22Rv1 (cell line): Measurements from ENCODE around the gene C20orf204.
"Not testable (repeated sequence)": the region's sequence is repeated elsewhere in the genome, so short reads cannot be mapped to it uniquely, and the experiment has no call there.

Experiments used
- H3K27ac ChIP-seq: fragments of 450-650 bp; 2 replicates; pipeline ENCODE4 v1.5.1; 2017
- ZFX ChIP-seq: fragments of 450-650 bp; IDR thresholded peaks from 2 replicates; pipeline ENCODE4 v1.6.1; 2017; ENCODE audit warnings: antibody characterized with exemption, borderline replicate concordance
- TF ChIP-seq, protein P1 (sequence below): fragments of 450-650 bp; IDR thresholded peaks from 2 replicates; pipeline ENCODE4 v1.5.1; 2017; ENCODE audit warnings: mild to moderate bottlenecking

Gene C20orf204

DNA sequence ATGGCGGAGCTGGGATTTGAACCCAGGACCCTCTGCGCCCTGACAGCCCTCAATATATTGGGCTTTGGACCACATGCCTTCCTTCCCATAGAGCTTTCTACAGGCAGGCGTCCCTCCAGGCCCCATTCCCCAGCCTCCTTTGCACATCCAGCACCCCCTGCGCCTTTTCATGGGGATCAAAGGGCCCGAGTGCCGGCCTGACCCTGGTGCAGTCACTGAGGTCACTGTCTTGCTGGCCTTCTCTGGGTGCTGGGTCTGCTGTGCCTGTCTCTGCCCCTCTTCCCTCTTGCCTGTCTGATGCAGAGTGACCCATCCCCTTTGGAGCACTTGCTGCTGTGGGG is 45.6 kb downstream of the C20orf204 start:
- TF ChIP-seq, protein P1, sequence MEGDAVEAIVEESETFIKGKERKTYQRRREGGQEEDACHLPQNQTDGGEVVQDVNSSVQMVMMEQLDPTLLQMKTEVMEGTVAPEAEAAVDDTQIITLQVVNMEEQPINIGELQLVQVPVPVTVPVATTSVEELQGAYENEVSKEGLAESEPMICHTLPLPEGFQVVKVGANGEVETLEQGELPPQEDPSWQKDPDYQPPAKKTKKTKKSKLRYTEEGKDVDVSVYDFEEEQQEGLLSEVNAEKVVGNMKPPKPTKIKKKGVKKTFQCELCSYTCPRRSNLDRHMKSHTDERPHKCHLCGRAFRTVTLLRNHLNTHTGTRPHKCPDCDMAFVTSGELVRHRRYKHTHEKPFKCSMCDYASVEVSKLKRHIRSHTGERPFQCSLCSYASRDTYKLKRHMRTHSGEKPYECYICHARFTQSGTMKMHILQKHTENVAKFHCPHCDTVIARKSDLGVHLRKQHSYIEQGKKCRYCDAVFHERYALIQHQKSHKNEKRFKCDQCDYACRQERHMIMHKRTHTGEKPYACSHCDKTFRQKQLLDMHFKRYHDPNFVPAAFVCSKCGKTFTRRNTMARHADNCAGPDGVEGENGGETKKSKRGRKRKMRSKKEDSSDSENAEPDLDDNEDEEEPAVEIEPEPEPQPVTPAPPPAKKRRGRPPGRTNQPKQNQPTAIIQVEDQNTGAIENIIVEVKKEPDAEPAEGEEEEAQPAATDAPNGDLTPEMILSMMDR, result no peak
- no peak for TF ChIP-seq ZFX
- no peak overlapping the region for H3K27ac ChIP-seq

DNA sequence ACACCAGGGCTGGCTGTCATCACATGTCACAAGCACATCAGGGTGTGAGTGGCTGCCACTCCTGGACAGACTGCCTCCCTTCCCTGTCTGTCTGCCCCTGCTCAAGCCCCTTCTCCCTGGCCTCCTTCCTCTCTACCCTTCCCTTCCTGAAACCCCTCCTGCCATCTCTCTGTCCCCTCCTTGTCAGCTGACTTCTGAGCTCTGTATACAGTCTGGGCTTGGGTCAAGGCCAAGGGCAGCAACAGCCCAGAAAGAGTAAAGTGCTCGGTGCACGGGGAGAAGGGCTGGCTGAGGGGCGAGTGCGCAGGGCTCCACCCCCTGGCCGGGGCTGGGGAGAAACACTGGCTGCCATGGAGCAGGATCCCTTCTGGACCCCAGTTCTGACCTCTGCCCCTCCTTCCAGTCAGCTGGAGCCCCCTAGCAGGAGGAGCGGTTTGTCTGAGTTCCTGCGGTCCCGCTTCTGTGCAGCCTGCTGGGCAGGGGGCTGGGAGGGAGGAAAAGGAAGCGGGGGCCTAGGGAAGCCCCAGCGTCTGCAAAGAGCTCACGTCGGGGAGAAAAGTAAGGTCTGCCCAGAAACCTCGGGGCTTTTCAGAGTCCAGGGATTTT is 46.2 kb downstream of the C20orf204 start:
- TF ChIP-seq ZFX, result no peak
- TF ChIP-seq, protein P1, result no peak
- H3K27ac ChIP-seq, result no peak overlapping the region

DNA sequence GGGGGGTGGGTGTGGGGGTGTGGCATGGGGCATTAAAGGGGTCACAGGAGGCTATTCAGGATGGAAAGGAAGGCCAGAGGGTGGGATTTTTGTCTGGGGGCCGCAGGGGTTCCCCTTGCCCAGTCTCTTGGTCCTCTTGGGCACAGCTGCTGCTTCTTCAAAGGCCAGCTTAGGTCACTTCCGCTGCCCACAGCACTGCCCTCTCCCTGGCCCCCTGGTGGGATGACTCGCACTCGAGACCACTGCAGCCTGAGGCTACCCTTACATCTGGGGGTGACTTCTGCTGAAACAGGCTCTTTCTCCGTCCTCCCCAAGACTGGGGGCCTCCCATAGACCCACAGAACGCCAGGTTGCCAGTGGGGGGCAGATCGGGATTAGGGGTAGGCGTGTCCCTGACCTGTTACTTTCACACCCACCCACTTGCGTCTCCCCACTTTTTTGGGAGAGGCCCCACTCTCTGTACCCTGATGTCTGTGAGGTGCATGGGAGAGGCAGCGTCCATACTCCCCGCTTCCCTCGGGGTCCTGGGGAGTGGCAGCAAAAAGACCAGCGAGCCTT is 46.9 kb downstream of the C20orf204 start:
- TF ChIP-seq, protein P1, result no peak
- no peak for TF ChIP-seq ZFX

DNA sequence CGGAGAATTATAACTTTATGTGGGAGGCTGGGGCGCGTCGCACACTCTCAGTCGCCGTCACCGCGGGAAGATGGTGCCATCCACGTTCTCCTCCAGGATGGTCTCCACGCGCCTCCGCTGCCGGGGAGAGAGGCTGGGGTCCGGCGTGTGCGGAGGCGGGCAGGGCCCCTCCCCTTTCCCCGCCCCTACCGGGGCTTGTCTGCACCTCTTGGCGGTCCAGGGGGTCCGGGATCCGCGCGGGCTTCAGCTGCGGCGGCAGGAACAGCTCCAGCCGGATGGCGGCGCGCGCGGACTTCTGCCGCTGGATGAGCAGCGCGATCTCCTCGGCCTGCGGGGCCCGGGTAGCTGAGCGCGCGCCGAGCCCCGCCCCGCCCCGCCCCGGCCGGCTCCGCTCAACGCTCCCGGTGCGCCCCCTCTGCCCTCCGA is 47.4 kb downstream of the C20orf204 start:
- peak overlapping the region; percentile 13; the same call in 1 of the 2 replicates for H3K27ac ChIP-seq
- no peak for TF ChIP-seq ZFX
- TF ChIP-seq, protein P1, result peak; percentile 90

More for the DNA sequence above, 46.9 kb downstream of the C20orf204 start:
- no peak overlapping the region for H3K27ac ChIP-seq

DNA sequence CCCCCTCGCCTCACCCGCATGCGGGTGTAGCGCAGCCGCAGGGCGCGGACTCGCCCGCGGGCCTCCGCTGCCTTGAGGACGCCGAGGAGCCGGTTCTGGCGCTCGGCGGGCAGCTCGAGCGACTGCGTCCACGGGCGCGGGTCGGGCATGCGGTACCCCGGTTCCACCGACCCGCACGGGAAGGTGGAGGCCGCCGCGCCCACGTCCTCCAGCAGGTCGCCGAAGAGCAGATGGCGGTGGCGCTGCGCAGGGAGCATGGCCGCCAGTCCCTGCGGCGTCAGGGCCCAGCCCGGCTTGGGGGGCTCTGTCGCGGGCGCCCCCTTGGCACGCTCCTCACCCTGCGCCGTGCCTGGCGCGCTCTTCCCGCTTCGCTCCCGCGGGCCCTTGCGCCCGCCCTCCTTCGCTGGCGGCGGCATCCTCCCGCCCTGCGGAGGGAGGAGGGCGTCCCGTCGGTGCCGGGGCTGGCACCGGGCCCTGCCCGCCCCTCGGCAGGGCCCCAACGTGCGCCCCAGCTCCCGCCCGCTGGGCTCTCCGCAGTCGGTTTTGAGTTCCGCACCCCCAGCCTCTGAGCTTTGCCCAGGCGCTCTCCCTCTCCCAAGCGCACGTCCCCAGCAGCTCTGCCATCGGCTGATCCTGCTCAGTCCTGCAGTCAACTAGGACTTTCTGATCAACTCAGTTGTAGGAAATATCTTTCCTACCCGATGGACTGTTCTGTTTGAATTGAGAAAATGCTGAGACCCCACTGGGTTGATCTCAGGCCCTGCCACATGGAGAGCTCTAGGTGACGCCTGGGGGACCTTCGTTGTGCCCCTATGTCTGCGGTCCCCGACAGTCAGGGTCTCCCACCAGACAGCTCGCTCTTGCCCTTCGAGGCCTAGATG is 48.1 kb downstream of the C20orf204 start, which contains the start of gene LKAAEAR1:
Gene LKAAEAR1 (minus strand): TSS at position 595 of the 881 bp plus-strand sequence. CDS start 179 bp downstream, at position 416.
- peak within 1 kb of the TSS; percentile 13; the same call in 1 of the 2 replicates for H3K27ac ChIP-seq
- TF ChIP-seq, protein P1, result peak; percentile 60
- TF ChIP-seq ZFX, result no peak

DNA sequence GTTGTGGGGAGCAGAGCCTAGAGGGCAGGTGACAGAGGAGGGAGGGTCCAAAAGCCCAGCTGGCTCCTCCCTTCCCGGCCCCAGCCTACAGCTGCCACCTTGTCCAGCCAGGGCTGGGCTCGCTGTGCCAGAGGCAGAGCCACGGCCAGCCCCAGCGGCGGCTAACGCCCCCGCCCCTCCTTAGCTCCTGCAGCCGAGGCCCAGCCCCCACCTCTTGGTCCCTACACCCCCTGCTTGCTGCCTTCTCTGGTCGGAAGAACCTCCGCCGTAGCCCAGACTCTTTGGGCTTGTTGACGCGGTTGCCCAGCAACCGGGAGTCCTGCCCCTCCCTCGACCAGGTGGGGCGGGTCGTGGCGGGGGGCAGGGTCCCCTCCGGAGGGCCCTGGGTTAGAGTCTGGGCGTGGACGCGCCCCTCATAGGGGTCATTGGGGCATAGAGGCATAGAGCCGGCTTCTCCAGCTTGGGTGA is 48.7 kb downstream of the C20orf204 start:
- H3K27ac ChIP-seq, result no peak overlapping the region
- TF ChIP-seq ZFX, result no peak
- TF ChIP-seq, protein P1, result no peak

DNA sequence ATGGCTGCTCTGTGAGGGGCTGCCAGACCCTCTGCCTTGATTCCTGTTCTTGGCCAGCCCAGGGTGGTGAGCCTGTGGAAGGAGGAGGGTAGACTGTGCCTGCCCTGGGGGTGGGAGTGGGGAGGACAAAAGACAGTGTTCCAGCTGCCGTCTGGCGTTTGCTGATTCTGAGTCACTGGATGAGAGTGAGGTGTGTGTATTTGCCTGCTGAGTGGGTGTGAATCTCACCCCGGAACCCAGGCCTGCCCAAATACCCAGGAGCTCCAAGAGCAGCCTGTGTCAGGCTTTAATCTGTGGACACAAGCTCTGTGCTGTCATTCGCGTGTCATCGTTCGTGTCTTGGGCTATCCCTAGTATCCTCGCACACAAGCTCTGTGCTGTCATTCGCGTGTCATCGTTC is 50.8 kb downstream of the C20orf204 start:
- H3K27ac ChIP-seq, result no peak overlapping the region
- TF ChIP-seq, protein P1, result no peak
- no peak for TF ChIP-seq ZFX

DNA sequence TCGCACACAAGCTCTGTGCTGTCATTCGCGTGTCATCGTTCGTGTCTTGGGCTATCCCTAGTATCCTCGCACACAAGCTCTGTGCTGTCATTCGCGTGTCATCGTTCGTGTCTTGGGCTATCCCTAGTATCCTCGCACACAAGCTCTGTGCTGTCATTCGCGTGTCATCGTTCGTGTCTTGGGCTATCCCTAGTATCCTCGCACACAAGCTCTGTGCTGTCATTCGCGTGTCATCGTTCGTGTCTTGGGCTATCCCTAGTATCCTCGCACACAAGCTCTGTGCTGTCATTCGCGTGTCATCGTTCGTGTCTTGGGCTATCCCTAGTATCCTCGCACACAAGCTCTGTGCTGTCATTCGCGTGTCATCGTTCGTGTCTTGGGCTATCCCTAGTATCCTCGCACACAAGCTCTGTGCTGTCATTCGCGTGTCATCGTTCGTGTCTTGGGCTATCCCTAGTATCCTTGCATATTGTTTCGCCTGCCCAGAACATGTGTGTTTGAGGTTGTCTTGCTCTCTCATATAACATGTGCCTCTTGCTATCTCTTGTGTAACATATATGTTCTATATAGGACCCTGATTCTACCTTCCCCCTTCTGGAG is 51.3 kb downstream of the C20orf204 start:
- not testable (repeated sequence) for H3K27ac ChIP-seq

DNA sequence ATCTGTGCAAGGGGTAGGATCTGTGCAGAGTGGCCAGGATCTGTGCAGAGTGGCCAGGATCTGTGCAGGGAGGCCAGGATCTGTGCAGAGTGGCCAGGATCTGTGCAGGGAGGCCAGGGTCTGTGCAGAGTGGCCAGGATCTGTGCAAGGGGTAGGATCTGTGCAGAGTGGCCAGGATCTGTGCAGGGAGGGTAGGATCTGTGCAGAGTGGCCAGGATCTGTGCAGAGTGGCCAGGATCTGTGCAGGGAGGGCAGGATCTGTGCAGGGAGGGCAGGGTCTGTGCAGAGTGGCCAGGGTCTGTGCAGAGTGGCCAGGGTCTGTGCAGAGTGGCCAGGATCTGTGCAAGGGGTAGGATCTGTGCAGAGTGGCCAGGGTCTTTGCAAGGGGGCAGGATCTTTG is 52.6 kb downstream of the C20orf204 start:
- not testable (repeated sequence) for H3K27ac ChIP-seq
